Ovary (tissue), 3 donors: ENCODE results near the gene SLIT1.

Source experiments
- POLR2A ChIP-seq: fragments of 450-650 bp; IDR thresholded peaks from one replicate; pipeline ENCODE4 v1.6.1; 2017; ENCODE audit warnings: antibody characterized with exemption, mild to moderate bottlenecking, moderate library complexity
- TF ChIP-seq, protein P1 (sequence below), 3 donors: fragments of 450-650 bp in 2 of 3; fragments of 200-600 bp in 1 of 3; IDR thresholded peaks; one replicate each; pipeline versions ENCODE4 v1.5.1 to v1.8.0; 2016 to 2022; ENCODE audit warnings: antibody characterized with exemption in 3 of 3, mild to moderate bottlenecking in 1 of 3
- donor health status: DM: no; HTN: no; CAD: no.

GRCh38 chr10:96995851-96996250 is 189.9 kb downstream of the SLIT1 start:
- no peak for TF ChIP-seq POLR2A
- TF ChIP-seq, protein P1, sequence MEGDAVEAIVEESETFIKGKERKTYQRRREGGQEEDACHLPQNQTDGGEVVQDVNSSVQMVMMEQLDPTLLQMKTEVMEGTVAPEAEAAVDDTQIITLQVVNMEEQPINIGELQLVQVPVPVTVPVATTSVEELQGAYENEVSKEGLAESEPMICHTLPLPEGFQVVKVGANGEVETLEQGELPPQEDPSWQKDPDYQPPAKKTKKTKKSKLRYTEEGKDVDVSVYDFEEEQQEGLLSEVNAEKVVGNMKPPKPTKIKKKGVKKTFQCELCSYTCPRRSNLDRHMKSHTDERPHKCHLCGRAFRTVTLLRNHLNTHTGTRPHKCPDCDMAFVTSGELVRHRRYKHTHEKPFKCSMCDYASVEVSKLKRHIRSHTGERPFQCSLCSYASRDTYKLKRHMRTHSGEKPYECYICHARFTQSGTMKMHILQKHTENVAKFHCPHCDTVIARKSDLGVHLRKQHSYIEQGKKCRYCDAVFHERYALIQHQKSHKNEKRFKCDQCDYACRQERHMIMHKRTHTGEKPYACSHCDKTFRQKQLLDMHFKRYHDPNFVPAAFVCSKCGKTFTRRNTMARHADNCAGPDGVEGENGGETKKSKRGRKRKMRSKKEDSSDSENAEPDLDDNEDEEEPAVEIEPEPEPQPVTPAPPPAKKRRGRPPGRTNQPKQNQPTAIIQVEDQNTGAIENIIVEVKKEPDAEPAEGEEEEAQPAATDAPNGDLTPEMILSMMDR (IDR thresholded peaks at IDR 0.05) = no peak
